GM12875 (cell line): Measurements from ENCODE around the gene GABRR3.

ENCODE experiments used
- H3K4me3 ChIP-seq: one replicate; pipeline ENCODE4 v1.5.1; 2011; ENCODE audit warnings: low read depth, low read length, control low read depth
- TF ChIP-seq, protein P1 (sequence below): IDR thresholded peaks from 2 replicates; pipeline ENCODE4 v1.5.1; 2011; ENCODE audit warnings: low read depth, mild to moderate bottlenecking, control low read depth, inconsistent platforms, low read length, moderate library complexity, borderline replicate concordance; ENCODE audit not compliant: insufficient read depth

Gene GABRR3

DNA sequence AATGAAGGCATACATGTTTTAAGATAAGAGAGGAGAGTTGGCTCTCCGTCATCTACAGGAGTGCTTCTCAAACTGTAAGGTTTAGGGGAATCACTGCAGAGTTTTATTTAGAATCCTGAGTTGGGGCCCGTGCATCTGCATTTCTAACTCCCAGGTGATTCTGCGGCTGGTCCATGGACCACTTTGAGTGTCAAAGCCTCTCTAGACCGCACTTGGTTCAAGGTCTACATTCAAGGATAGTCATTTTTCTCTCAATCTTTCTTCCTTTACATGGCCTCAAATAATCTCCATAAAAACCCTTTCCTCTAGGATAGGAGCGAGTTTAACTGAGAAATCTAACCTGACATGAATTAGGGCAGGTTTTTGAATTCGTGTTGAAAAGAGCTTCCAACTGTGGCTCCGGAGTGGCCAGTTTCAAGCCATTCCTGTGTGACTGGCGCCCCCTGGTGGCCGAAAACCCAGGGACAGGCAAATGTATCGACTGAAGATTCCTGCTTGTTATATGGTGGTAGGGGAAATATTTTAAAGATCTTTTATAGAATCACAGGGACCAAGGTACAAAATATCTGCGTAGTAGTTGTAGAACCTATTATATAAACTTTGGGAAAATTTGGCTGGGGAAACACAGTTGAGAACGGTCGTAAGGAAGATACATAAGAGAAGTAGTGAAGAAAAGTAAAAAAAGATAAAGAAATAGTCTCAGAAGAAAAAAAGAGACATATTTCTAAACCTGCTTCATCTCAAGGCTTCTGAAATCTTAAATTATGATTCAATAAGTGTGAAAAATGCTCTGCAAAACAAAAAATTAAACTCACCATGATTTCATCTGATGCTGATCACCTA, 11.9 kb downstream of the GABRR3 start:
- TF ChIP-seq, protein P1, sequence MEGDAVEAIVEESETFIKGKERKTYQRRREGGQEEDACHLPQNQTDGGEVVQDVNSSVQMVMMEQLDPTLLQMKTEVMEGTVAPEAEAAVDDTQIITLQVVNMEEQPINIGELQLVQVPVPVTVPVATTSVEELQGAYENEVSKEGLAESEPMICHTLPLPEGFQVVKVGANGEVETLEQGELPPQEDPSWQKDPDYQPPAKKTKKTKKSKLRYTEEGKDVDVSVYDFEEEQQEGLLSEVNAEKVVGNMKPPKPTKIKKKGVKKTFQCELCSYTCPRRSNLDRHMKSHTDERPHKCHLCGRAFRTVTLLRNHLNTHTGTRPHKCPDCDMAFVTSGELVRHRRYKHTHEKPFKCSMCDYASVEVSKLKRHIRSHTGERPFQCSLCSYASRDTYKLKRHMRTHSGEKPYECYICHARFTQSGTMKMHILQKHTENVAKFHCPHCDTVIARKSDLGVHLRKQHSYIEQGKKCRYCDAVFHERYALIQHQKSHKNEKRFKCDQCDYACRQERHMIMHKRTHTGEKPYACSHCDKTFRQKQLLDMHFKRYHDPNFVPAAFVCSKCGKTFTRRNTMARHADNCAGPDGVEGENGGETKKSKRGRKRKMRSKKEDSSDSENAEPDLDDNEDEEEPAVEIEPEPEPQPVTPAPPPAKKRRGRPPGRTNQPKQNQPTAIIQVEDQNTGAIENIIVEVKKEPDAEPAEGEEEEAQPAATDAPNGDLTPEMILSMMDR, result peak; percentile 76; the same call in 1 of the 2 replicates
- no peak overlapping the region for H3K4me3 ChIP-seq

DNA sequence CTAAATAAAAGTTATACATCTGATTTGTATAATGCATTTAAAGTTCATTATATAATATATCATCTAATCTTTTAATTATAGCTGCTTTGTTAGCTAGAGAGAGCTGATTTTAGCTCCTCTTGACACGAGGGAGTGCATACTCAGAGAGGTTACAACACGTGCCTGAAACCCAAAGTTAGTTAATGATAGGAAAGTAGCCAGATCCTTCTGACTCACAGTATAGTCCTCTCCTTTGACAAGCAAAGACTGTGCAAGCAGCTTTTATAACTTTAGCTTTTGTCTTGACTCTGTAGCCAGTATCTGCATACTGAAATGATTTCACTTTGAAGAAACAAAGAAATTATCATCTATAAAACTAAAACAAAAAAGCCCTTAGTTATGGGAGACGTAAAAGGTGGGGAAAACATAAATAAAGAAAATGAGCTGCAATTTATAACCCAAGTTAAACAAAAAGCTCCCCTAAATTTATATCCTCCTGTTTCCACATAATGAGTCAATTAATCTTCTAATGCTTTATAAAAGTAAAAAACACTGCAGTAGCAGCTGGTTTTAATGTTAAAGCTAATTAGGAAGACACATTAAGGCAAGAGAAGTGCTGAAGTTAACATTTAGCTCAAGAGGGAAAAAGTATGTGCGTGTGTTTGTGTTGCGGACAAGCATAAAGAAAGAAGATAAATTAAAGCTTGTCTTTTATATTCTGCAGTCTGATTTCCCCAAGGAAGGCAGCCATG, 13.1 kb downstream of the GABRR3 start:
- no peak overlapping the region for H3K4me3 ChIP-seq
- TF ChIP-seq, protein P1, result no peak

DNA sequence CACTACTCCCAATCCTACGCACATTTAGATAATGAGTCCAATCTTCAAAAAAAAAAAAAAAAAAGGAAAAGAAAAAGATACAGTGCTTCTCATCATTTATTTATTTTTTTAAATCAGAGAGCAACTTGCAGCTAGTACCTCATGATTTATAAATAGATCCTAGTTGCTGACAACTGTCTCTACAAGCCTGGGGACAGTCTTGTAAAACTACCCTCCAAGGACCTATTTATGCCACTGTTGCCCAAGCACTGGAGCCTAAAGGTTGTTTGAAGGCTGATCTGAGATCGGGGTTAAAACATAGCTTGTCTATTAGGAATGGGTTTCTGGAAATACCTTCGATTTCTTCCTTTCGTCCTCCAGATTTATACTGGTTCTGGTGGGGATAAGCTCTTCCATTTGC, 14.7 kb downstream of the GABRR3 start:
- TF ChIP-seq, protein P1, result no peak

DNA sequence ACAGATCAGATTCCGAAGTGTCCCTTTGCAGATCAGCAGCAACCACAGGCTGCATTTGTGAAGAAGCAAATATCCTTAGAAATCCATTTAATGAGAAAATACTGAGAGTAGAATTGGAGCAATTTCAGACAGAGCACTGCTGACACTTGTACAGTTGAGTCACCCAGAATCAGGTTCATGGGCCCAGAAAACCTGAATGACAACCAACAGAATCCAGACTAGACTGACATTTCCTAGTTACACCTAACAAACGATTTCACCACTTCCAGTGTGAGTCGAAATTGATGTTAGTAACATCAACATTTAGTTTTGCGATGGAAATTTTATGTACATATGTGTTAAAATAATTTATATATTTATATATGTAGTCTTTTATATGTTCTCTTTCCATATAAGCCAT, 16.8 kb downstream of the GABRR3 start:
- H3K4me3 ChIP-seq, result no peak overlapping the region
- TF ChIP-seq, protein P1, result no peak

More for the DNA sequence above, 14.7 kb downstream of the GABRR3 start:
- H3K4me3 ChIP-seq, result no peak overlapping the region

DNA sequence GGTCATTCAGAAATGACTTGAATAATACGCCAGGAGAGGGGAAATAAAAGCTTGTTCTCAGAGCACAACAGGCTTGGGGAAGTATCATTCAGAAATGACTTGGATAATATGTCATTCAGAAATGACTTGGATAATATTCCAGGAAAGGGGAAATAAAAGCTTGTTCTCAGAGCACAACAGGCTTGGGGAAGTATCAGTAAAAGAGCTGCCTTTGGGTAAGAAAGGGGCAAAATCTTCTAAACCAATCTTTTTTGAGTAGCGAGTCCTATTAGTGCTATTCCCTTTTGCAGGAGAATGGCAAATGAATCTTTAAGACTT, 20.9 kb downstream of the GABRR3 start:
- TF ChIP-seq, protein P1, result no peak
- H3K4me3 ChIP-seq, result no peak overlapping the region

DNA sequence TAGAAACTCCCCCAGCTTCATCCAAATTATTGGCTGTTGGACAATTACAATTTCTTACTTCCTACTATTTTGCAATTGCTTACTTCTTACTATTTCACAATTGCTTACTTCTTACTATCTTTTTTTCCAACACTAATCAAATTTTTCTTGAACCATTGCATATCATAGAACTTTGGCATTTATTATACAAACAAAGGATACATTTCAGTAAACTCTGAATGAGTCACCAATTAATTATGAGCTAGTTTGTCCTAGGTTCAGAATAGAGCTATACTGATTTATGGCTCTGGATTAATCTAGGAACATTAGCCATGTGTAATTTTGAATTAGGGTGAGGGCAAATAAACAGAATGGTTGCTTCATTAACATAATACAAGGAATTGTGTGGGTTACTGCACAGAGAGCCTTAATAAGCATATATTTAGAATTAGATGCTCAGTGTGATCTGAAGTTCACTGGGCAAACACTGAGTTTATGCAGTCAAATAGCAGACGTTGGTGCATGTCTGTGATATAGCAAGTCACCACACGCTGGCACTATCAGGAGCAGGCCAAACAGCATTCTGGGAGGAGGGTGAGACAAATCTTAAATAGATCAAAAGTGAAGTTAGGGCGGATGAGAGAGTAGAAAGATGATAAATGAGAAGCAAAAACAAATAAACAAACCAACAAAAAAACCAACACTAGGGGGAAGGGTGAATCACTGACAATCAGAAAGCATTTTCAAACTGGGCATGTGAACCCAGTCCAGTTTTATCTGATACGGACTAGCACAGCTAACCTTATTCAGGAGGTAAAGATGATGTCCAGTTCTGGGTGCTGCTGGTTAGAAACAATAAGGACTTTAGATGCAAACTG, 21.5 kb downstream of the GABRR3 start:
- TF ChIP-seq, protein P1, result no peak
- H3K4me3 ChIP-seq, result no peak overlapping the region
